Measurements from ENCODE around the gene ENAM. TPM values are rescaled to one million over a fixed set of nuclear protein-coding genes. Genes with fewer than 3 reads are reported as not detected.

ENAM gene
- total and polyA plus RNA-seq, 9 of the 15 experiments (the other 6 are each of a cell fraction or from before 2014, with no cell fraction given) = 0.04 to 0.09 (median 0.04) TPM; not detected in 6

DNA sequence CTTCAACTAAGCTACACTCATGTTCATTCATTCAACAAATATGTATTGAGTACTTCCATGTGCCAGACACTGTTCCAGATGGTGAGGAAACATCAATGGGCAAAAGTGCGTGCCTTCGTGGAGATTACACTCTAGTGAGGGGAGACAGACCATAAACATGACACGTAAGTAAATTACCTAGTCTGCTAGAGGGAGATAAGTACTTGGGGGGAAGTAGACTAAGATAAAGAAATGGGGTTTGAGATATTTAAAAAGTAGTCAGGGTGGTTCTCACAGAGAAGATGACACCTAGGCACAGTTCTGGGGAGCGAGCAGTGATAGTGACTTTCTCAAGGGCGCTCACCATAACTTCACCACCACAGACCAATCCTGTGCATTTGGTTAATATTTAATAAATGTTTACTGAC is 26.1 kb downstream of the ENAM start (continued):
- TF ChIP-seq, protein P1, sequence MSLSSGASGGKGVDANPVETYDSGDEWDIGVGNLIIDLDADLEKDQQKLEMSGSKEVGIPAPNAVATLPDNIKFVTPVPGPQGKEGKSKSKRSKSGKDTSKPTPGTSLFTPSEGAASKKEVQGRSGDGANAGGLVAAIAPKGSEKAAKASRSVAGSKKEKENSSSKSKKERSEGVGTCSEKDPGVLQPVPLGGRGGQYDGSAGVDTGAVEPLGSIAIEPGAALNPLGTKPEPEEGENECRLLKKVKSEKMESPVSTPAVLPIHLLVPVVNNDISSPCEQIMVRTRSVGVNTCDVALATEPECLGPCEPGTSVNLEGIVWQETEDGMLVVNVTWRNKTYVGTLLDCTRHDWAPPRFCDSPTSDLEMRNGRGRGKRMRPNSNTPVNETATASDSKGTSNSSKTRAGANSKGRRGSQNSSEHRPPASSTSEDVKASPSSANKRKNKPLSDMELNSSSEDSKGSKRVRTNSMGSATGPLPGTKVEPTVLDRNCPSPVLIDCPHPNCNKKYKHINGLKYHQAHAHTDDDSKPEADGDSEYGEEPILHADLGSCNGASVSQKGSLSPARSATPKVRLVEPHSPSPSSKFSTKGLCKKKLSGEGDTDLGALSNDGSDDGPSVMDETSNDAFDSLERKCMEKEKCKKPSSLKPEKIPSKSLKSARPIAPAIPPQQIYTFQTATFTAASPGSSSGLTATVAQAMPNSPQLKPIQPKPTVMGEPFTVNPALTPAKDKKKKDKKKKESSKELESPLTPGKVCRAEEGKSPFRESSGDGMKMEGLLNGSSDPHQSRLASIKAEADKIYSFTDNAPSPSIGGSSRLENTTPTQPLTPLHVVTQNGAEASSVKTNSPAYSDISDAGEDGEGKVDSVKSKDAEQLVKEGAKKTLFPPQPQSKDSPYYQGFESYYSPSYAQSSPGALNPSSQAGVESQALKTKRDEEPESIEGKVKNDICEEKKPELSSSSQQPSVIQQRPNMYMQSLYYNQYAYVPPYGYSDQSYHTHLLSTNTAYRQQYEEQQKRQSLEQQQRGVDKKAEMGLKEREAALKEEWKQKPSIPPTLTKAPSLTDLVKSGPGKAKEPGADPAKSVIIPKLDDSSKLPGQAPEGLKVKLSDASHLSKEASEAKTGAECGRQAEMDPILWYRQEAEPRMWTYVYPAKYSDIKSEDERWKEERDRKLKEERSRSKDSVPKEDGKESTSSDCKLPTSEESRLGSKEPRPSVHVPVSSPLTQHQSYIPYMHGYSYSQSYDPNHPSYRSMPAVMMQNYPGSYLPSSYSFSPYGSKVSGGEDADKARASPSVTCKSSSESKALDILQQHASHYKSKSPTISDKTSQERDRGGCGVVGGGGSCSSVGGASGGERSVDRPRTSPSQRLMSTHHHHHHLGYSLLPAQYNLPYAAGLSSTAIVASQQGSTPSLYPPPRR (CRISPR knock-in tag; IDR thresholded peaks at IDR 0.05; ENCODE audit: borderline replicate concordance) = no peak; the same call in 1 of the 2 replicates
- TF ChIP-seq POLR2AphosphoS5 (IDR thresholded peaks at IDR 0.05; ENCODE audit: control insufficient read depth, insufficient read depth, low read depth, low read length) (peak; percentile 83), TAL1 (IDR thresholded peaks at IDR 0.05) (peak; percentile 95), PTBP1 (IDR thresholded peaks at IDR 0.05; ENCODE audit: low read depth, low read length) (no peak), DPF2 (IDR thresholded peaks at IDR 0.05) (peak; percentile 92), MAZ (CRISPR knock-in tag; conservative IDR thresholded peaks at IDR 0.05 in 1 of 2, IDR thresholded peaks at IDR 0.05 in 1 of 2) (peak in 1 of 2 experiments; percentile 38; a peak in 1 of 4 replicates), STAT5A (IDR thresholded peaks at IDR 0.05; ENCODE audit: borderline replicate concordance, low read length) (peak; percentile 79), PHF20 (IDR thresholded peaks at IDR 0.05; ENCODE audit: partially characterized antibody) (no peak), ZNF778 (CRISPR knock-in tag; IDR thresholded peaks at IDR 0.05) (no peak), SREBF1 (IDR thresholded peaks at IDR 0.05; ENCODE audit: borderline replicate concordance, low read depth, low read length) (no peak), PTRF (tag; IDR thresholded peaks at IDR 0.05) (no peak), HIVEP1 (CRISPR knock-in tag; IDR thresholded peaks at IDR 0.05) (no peak), NR2C2 (CRISPR knock-in tag; IDR thresholded peaks at IDR 0.05) (no peak), NR2C2 (tag; IDR thresholded peaks at IDR 0.05) (no peak), L3MBTL2 (IDR thresholded peaks at IDR 0.05) (no peak), YBX1 (IDR thresholded peaks at IDR 0.05) (no peak)
- TF ChIP-seq, protein P2, sequence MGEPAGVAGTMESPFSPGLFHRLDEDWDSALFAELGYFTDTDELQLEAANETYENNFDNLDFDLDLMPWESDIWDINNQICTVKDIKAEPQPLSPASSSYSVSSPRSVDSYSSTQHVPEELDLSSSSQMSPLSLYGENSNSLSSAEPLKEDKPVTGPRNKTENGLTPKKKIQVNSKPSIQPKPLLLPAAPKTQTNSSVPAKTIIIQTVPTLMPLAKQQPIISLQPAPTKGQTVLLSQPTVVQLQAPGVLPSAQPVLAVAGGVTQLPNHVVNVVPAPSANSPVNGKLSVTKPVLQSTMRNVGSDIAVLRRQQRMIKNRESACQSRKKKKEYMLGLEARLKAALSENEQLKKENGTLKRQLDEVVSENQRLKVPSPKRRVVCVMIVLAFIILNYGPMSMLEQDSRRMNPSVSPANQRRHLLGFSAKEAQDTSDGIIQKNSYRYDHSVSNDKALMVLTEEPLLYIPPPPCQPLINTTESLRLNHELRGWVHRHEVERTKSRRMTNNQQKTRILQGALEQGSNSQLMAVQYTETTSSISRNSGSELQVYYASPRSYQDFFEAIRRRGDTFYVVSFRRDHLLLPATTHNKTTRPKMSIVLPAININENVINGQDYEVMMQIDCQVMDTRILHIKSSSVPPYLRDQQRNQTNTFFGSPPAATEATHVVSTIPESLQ (CRISPR knock-in tag; IDR thresholded peaks at IDR 0.05) = no peak
- TF ChIP-seq, protein P3, sequence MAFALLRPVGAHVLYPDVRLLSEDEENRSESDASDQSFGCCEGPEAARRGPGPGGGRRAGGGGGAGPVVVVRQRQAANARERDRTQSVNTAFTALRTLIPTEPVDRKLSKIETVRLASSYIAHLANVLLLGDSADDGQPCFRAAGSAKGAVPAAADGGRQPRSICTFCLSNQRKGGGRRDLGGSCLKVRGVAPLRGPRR (CRISPR knock-in tag; IDR thresholded peaks at IDR 0.05) = no peak
- TF ChIP-seq, protein P4, sequence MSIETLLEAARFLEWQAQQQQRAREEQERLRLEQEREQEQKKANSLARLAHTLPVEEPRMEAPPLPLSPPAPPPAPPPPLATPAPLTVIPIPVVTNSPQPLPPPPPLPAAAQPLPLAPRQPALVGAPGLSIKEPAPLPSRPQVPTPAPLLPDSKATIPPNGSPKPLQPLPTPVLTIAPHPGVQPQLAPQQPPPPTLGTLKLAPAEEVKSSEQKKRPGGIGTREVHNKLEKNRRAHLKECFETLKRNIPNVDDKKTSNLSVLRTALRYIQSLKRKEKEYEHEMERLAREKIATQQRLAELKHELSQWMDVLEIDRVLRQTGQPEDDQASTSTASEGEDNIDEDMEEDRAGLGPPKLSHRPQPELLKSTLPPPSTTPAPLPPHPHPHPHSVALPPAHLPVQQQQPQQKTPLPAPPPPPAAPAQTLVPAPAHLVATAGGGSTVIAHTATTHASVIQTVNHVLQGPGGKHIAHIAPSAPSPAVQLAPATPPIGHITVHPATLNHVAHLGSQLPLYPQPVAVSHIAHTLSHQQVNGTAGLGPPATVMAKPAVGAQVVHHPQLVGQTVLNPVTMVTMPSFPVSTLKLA (conservative IDR thresholded peaks at IDR 0.05) = peak in 1 of 2 experiments; percentile 41; a peak in 1 of 4 replicates
- TF ChIP-seq, protein P5, sequence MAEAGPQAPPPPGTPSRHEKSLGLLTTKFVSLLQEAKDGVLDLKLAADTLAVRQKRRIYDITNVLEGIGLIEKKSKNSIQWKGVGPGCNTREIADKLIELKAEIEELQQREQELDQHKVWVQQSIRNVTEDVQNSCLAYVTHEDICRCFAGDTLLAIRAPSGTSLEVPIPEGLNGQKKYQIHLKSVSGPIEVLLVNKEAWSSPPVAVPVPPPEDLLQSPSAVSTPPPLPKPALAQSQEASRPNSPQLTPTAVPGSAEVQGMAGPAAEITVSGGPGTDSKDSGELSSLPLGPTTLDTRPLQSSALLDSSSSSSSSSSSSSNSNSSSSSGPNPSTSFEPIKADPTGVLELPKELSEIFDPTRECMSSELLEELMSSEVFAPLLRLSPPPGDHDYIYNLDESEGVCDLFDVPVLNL (CRISPR knock-in tag; IDR thresholded peaks at IDR 0.05; ENCODE audit: low read depth) = no peak

All from K562 (cell line).